K562 (cell line): ENCODE measurements around the gene CENPA. TPM values are rescaled to one million over a fixed set of nuclear protein-coding genes. Genes with fewer than 3 reads are reported as not detected.

Experiments
- ARHGAP35 ChIP-seq: fragments of 450-650 bp; IDR thresholded peaks from 2 replicates; pipeline ENCODE4 v1.6.1; 2018; ENCODE audit not compliant: partially characterized antibody
- CBFB ChIP-seq: sonication (generic); formaldehyde crosslinking; IDR thresholded peaks from 2 replicates; pipeline ENCODE4 v1.4.0; 2020; ENCODE audit warnings: mild to moderate bottlenecking, missing genetic modification reagents
- CCAR2 ChIP-seq: fragments of 200-400 bp; formaldehyde crosslinking; IDR thresholded peaks from 2 replicates; pipeline ENCODE4 v1.6.1; 2017; ENCODE audit warnings: mild to moderate bottlenecking, low read depth, low read length
- ETV1 ChIP-seq: fragments of 450-650 bp; conservative IDR thresholded peaks from 2 replicates; pipeline ENCODE4 v1.6.1; 2016; ENCODE audit warnings: missing genetic modification characterization, control low read depth, low read depth, missing compliant biosample characterization
- FOXJ3 ChIP-seq: sonication (generic); formaldehyde crosslinking; IDR thresholded peaks from 2 replicates; pipeline ENCODE4 v1.4.0; 2020; ENCODE audit warnings: mild to moderate bottlenecking, missing genetic modification reagents
- GTF2F1 ChIP-seq: IDR thresholded peaks from 2 replicates; pipeline ENCODE4 v1.6.1; 2011; ENCODE audit warnings: low read depth, low read length, improper control_type of control experiment
- JUN ChIP-seq, 2 experiments: sonication (generic) in 1 of 2; formaldehyde crosslinking in 1 of 2; IDR thresholded peaks; 2 replicates each; pipeline versions ENCODE4 v1.6.1 to v1.8.0; 2012 to 2022; ENCODE audit warnings: borderline replicate concordance in 2 of 2, mild to moderate bottlenecking in 2 of 2, improper control_type of control experiment in 1 of 2, low read depth in 1 of 2, low read length in 1 of 2, missing genetic modification reagents in 1 of 2
- KAT7 ChIP-seq: sonication (generic); formaldehyde crosslinking; IDR thresholded peaks from 2 replicates; pipeline ENCODE4 v1.8.0; 2022; ENCODE audit warnings: missing genetic modification reagents, mild to moderate bottlenecking, borderline replicate concordance
- MAFF ChIP-seq: IDR thresholded peaks from 2 replicates; pipeline ENCODE4 v1.6.1; 2012; ENCODE audit warnings: low read length, improper control_type of control experiment
- MAZ ChIP-seq, 2 experiments: fragments of 450-650 bp in 1 of 2; sonication (generic) in 1 of 2; formaldehyde crosslinking; IDR thresholded peaks in 1 of 2; conservative IDR thresholded peaks in 1 of 2; 2 replicates each; pipeline versions ENCODE4 v1.4.0 to v1.5.0; 2020; ENCODE audit warnings: mild to moderate bottlenecking in 1 of 2, missing genetic modification reagents in 1 of 2
- MCM3 ChIP-seq: fragments of 450-650 bp; IDR thresholded peaks from 2 replicates; pipeline ENCODE4 v1.6.1; 2016
- MIER1 ChIP-seq: fragments of 450-650 bp; IDR thresholded peaks from 2 replicates; pipeline ENCODE4 v1.6.1; 2016; ENCODE audit warnings: antibody characterized with exemption, mild to moderate bottlenecking, low read depth
- NBN ChIP-seq: fragments of 450-650 bp; IDR thresholded peaks from 2 replicates; pipeline ENCODE4 v1.6.1; 2016; ENCODE audit warnings: low read depth, mild to moderate bottlenecking
- SREBF2 ChIP-seq: sonication (generic); formaldehyde crosslinking; IDR thresholded peaks from 2 replicates; pipeline ENCODE4 v1.4.0; 2020; ENCODE audit warnings: mild to moderate bottlenecking, missing genetic modification reagents
- ZNF407 ChIP-seq: fragments of 450-650 bp; IDR thresholded peaks from 2 replicates; pipeline ENCODE4 v1.6.1; 2016; ENCODE audit warnings: low read depth
- ZNF699 ChIP-seq: fragments of 250-450 bp; sonication (Bioruptor Pico); IDR thresholded peaks from 2 replicates; pipeline ENCODE4 v1.8.0; 2021; ENCODE audit warnings: mild to moderate bottlenecking, moderate library complexity; ENCODE audit not compliant: insufficient replicate concordance
- ZSCAN32 ChIP-seq: fragments of 450-650 bp; formaldehyde crosslinking; IDR thresholded peaks from 2 replicates; pipeline ENCODE4 v1.4.0; 2020; ENCODE audit warnings: mild to moderate bottlenecking, moderate library complexity
- polyA plus RNA-seq, 8 experiments: library from polyadenylated mRNA; depleted of rRNA in 4 of 8; stranded (reverse) in 5 of 8; unstranded in 3 of 8; fragments of >200 nt; fragmentation: Nextera tagmentation in 2 of 8; fragmentation: Illumina TruSeq in 1 of 8; extraction: Ambion mirVana in 2 of 8; extraction: Trizol in 1 of 8; gene quantifications; 2 replicates each; pipeline versions ENCODE4 v1.2.1 to v1.2.3, GENCODE V29; 2011 to 2014; ENCODE audit warnings: inconsistent platforms in 1 of 8, missing spikeins in 1 of 8
- total RNA-seq, 7 experiments: library from RNA; depleted of rRNA in 6 of 7; stranded (reverse); fragments of >200 nt in 6 of 7; fragmentation: Illumina TruSeq in 2 of 7; extraction: Trizol in 2 of 7; gene quantifications; 2 replicates each; pipeline versions ENCODE4 v1.2.1 to v1.2.3, GENCODE V29; 2011 to 2021; ENCODE audit warnings: low replicate concordance in 1 of 7
- TF ChIP-seq, protein P1 (sequence below): fragments of 250-450 bp; sonication (Bioruptor Pico); IDR thresholded peaks from 2 replicates; pipeline ENCODE4 v1.8.0; 2022; ENCODE audit warnings: inconsistent platforms

CENPA gene
- total and polyA plus RNA-seq, 9 of the 15 experiments (the other 6 are each of a cell fraction or from before 2014, with no cell fraction given): 11.3 to 61.7 (median 44.7) TPM

- TF ChIP-seq JUN (IDR thresholded peaks at IDR 0.05; ENCODE audit: borderline replicate concordance, low read depth, low read length) (peak; percentile 92), JUN (CRISPR knock-in tag; IDR thresholded peaks at IDR 0.05; ENCODE audit: borderline replicate concordance) (peak; percentile 95; the same call in 1 of the 2 replicates), ETV1 (peak; percentile 87), CCAR2 (no peak), MAZ (CRISPR knock-in tag; conservative IDR thresholded peaks at IDR 0.05 in 1 of 2, IDR thresholded peaks at IDR 0.05 in 1 of 2) (no peak; a peak in 2 of 4 replicates), ARHGAP35 (no peak), ZSCAN32 (peak; percentile 69), NBN (peak; percentile 58), GTF2F1 (no peak), MIER1 (no peak), MAFF (peak; percentile 7; the same call in 1 of the 2 replicates), FOXJ3 (CRISPR knock-in tag) (no peak), SREBF2 (CRISPR knock-in tag) (no peak), MCM3 (no peak), CBFB (CRISPR knock-in tag) (0 out of 2 replicates have a peak, but pooled peaks have one; percentile 35), ZNF699 (CRISPR knock-in tag) (no peak), KAT7 (CRISPR knock-in tag) (0 out of 2 replicates have a peak, but pooled peaks have one; percentile 62), ZNF407 (no peak)
- TF ChIP-seq, protein P1, sequence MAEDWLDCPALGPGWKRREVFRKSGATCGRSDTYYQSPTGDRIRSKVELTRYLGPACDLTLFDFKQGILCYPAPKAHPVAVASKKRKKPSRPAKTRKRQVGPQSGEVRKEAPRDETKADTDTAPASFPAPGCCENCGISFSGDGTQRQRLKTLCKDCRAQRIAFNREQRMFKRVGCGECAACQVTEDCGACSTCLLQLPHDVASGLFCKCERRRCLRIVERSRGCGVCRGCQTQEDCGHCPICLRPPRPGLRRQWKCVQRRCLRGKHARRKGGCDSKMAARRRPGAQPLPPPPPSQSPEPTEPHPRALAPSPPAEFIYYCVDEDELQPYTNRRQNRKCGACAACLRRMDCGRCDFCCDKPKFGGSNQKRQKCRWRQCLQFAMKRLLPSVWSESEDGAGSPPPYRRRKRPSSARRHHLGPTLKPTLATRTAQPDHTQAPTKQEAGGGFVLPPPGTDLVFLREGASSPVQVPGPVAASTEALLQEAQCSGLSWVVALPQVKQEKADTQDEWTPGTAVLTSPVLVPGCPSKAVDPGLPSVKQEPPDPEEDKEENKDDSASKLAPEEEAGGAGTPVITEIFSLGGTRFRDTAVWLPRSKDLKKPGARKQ (CRISPR knock-in tag): no peak
Observed at GRCh38 chr2:26757873-26758789, 27.7 kb upstream of the CENPA start (continued).
